Neural cell (in vitro differentiated cells): ENCODE measurements around the gene FARSA.

Source experiments
- CTCF ChIP-seq: fragments of 450-650 bp; IDR thresholded peaks from 2 replicates; pipeline ENCODE4 v1.5.1; 2014; ENCODE audit warnings: antibody characterized with exemption, mild to moderate bottlenecking, moderate library complexity; ENCODE audit not compliant: poor library complexity, severe bottlenecking
- EP300 ChIP-seq: fragments of 450-650 bp; conservative IDR thresholded peaks from 2 replicates; pipeline ENCODE4 v1.6.1; 2014; ENCODE audit warnings: antibody characterized with exemption, mild to moderate bottlenecking, moderate library complexity; ENCODE audit not compliant: poor library complexity, severe bottlenecking
- EZH2 ChIP-seq: fragments of 200-600, 300-800 bp; shearing (Covaris generic), sonication (generic); IDR thresholded peaks from 2 replicates; pipeline ENCODE4 v1.6.1; 2014; ENCODE audit warnings: antibody characterized with exemption, low read length, borderline replicate concordance, mild to moderate bottlenecking; ENCODE audit not compliant: insufficient read depth, poor library complexity, severe bottlenecking
- MXI1 ChIP-seq: fragments of 450-650 bp; conservative IDR thresholded peaks from 2 replicates; pipeline ENCODE4 v1.6.1; 2014; ENCODE audit warnings: antibody characterized with exemption, mild to moderate bottlenecking; ENCODE audit not compliant: poor library complexity, severe bottlenecking
- POLR2AphosphoS5 ChIP-seq: IDR thresholded peaks from 2 replicates; pipeline ENCODE4 v1.6.1; 2012
- RAD21 ChIP-seq: fragments of 450-650 bp; conservative IDR thresholded peaks from 2 replicates; pipeline ENCODE4 v1.6.1; 2014; ENCODE audit warnings: antibody characterized with exemption, mild to moderate bottlenecking, moderate library complexity
- SMC3 ChIP-seq: fragments of 450-650 bp; conservative IDR thresholded peaks from 2 replicates; pipeline ENCODE4 v1.6.1; 2014; ENCODE audit warnings: antibody characterized with exemption, mild to moderate bottlenecking, moderate library complexity; ENCODE audit not compliant: poor library complexity
- TF ChIP-seq, protein P1 (sequence below): IDR thresholded peaks from 2 replicates; pipeline ENCODE4 v1.6.1; 2012; ENCODE audit warnings: borderline replicate concordance

DNA sequence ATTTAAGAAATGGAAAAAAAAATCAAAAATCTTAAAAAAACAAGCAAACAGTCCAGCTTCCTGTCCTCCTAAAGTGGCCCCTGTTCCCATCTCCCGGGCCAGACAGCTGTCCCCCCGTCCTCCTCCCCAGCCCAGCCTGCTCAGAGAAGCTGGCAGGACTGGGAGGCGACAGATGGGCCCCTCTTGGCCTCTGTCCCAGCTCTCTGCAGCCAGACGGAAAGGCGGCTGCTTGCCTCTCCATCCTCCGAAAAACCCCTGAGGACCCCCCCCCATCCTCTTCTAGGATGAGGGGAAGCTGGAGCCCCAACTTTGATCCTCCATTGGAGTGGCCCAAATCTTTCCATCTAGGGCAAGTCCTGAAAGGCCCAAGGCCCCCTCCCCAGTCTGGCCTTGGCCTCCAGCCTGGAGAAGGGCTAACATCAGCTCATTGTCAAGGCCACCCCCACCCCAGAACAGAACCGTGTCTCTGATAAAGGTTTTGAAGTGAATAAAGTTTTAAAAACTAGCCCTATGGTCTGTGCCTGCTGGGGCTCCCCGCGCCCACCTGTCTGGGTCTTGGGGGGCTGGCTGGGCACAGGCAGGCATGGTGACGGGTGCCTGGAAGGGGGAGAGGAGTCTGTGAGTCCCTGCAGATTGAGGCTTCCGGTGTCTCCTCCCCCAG, 19.8 kb upstream of the FARSA start:
- TF ChIP-seq EP300 (no peak), EZH2 (no peak), CTCF (no peak), MXI1 (no peak), SMC3 (no peak), POLR2AphosphoS5 (no peak), RAD21 (no peak)
- TF ChIP-seq, protein P1, sequence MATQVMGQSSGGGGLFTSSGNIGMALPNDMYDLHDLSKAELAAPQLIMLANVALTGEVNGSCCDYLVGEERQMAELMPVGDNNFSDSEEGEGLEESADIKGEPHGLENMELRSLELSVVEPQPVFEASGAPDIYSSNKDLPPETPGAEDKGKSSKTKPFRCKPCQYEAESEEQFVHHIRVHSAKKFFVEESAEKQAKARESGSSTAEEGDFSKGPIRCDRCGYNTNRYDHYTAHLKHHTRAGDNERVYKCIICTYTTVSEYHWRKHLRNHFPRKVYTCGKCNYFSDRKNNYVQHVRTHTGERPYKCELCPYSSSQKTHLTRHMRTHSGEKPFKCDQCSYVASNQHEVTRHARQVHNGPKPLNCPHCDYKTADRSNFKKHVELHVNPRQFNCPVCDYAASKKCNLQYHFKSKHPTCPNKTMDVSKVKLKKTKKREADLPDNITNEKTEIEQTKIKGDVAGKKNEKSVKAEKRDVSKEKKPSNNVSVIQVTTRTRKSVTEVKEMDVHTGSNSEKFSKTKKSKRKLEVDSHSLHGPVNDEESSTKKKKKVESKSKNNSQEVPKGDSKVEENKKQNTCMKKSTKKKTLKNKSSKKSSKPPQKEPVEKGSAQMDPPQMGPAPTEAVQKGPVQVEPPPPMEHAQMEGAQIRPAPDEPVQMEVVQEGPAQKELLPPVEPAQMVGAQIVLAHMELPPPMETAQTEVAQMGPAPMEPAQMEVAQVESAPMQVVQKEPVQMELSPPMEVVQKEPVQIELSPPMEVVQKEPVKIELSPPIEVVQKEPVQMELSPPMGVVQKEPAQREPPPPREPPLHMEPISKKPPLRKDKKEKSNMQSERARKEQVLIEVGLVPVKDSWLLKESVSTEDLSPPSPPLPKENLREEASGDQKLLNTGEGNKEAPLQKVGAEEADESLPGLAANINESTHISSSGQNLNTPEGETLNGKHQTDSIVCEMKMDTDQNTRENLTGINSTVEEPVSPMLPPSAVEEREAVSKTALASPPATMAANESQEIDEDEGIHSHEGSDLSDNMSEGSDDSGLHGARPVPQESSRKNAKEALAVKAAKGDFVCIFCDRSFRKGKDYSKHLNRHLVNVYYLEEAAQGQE: no peak
